ENCODE measurements around the gene RTN4R.
"Not testable (repeated sequence)": the region's sequence is repeated elsewhere in the genome, so short reads cannot be mapped to it uniquely, and the experiment has no call there.

The RTN4R gene

GRCh38 chr22:20286784-20287423, 18.8 kb upstream of the RTN4R start:
- DNase-seq = not testable (repeated sequence)

GRCh38 chr22:20286312-20286660, 18.2 kb upstream of the RTN4R start:
- not testable (repeated sequence) for DNase-seq

- peak; percentile 77 for DNase-seq
Measured at GRCh38 chr22:20285473-20286311, 17.6 kb upstream of the RTN4R start.

- no peak for DNase-seq
Measured at GRCh38 chr22:20284471-20285086, 16.5 kb upstream of the RTN4R start.

GRCh38 chr22:20283674-20284066, 15.6 kb upstream of the RTN4R start:
- DNase-seq = no peak

GRCh38 chr22:20282901-20283673, 15.0 kb upstream of the RTN4R start:
- no peak for DNase-seq

- no peak for DNase-seq
Measured at GRCh38 chr22:20281891-20282290, 13.8 kb upstream of the RTN4R start.

GRCh38 chr22:20281473-20281872, 13.4 kb upstream of the RTN4R start:
- not testable (repeated sequence) for DNase-seq

GRCh38 chr22:20280866-20281265, 12.7 kb upstream of the RTN4R start:
- no peak for DNase-seq

- not testable (repeated sequence) for DNase-seq
Measured at GRCh38 chr22:20280163-20280562, 12.0 kb upstream of the RTN4R start.

GRCh38 chr22:20279662-20280134, 11.6 kb upstream of the RTN4R start:
- no peak for DNase-seq

- DNase-seq = not testable (repeated sequence)
Measured at GRCh38 chr22:20278726-20279490, 10.8 kb upstream of the RTN4R start.

GRCh38 chr22:20277936-20278635, 10.0 kb upstream of the RTN4R start:
- DNase-seq = not testable (repeated sequence)

- DNase-seq = no peak
Measured at GRCh38 chr22:20276468-20276867, 8.3 kb upstream of the RTN4R start.

- DNase-seq = no peak
Measured at GRCh38 chr22:20275836-20276235, 7.7 kb upstream of the RTN4R start.

GRCh38 chr22:20275325-20275724, 7.2 kb upstream of the RTN4R start:
- not testable (repeated sequence) for DNase-seq

GRCh38 chr22:20274374-20274773, 6.3 kb upstream of the RTN4R start:
- DNase-seq = not testable (repeated sequence)

- no peak for DNase-seq
Measured at GRCh38 chr22:20273758-20274181, 5.7 kb upstream of the RTN4R start.

GRCh38 chr22:20272700-20273099, 4.6 kb upstream of the RTN4R start:
- no peak for DNase-seq

GRCh38 chr22:20272174-20272573, 4.1 kb upstream of the RTN4R start:
- DNase-seq = no peak
